Ovary (tissue), 9 donors: ENCODE results near the gene SLC25A36. TPM values are rescaled to one million over a fixed set of nuclear protein-coding genes. Genes with fewer than 3 reads are reported as not detected.
"Not testable (repeated sequence)": the region's sequence is repeated elsewhere in the genome, so short reads cannot be mapped to it uniquely, and the experiment has no call there.

Experiments
- DNase-seq, 5 donors: peaks; one replicate each; pipeline ENCODE4 v3.0.0-alpha.2; 2019 to 2020
- H3K27ac ChIP-seq, 2 donors: fragments of 200-600 bp; one replicate each; pipeline versions ENCODE4 v1.5.1 to v1.8.0; 2019 to 2022
- H3K27me3 ChIP-seq: fragments of 200-600 bp; one replicate; pipeline ENCODE4 v1.8.0; 2022
- H3K36me3 ChIP-seq: fragments of 200-600 bp; sonication (generic); one replicate; pipeline ENCODE4 v1.5.1; 2019
- H3K4me1 ChIP-seq: one replicate; pipeline ENCODE4 v1.8.1; 2013; ENCODE audit warnings: mild to moderate bottlenecking, moderate library complexity; ENCODE audit not compliant: insufficient read depth
- H3K4me3 ChIP-seq: fragments of 200-600 bp; sonication (generic); one replicate; pipeline ENCODE4 v1.5.1; 2017
- H3K9me3 ChIP-seq, 2 donors: fragments of 200-600 bp in 1 of 2; sonication (generic) in 1 of 2; one replicate each; pipeline versions ENCODE4 v1.5.1 to v1.8.1; 2013 to 2019; ENCODE audit warnings: mild to moderate bottlenecking in 1 of 2, moderate library complexity in 1 of 2
- EP300 ChIP-seq: sonication (generic); formaldehyde crosslinking; IDR thresholded peaks from one replicate; pipeline ENCODE4 v1.6.1; 2017; ENCODE audit warnings: antibody characterized with exemption
- POLR2A ChIP-seq: fragments of 450-650 bp; IDR thresholded peaks from one replicate; pipeline ENCODE4 v1.6.1; 2017; ENCODE audit warnings: antibody characterized with exemption, mild to moderate bottlenecking, moderate library complexity
- WGBS, 3 donors: extraction: QIAGEN DNeasy Blood & Tissue Kit in 1 of 3; methylation state at CpG; one replicate each; pipeline versions ENCODE4 v1.1.5 to v1.1.7; 2013 to 2017; 5-methylcytosine and 5-hydroxymethylcytosine counted together
- intact Hi-C, 4 donors: fragments of 100-400 bp; cut with DNase I; formaldehyde crosslinking; loops; one replicate each; pipeline versions ENCODE4 v1.11.0 to v1.15.1; 2022 to 2023
- polyA plus RNA-seq, 2 donors: library from polyadenylated mRNA; stranded (reverse); fragments of 200-250 nt in 1 of 2; fragments of 350-450 nt in 1 of 2; fragmentation: Illumina TruSeq in 1 of 2; extraction: RNeasy Lipid Tissue Mini Kit (QIAGEN cat#74804) in 1 of 2; gene quantifications; one replicate each; pipeline ENCODE4 v1.2.3, GENCODE V29; 2013 to 2014
- total RNA-seq, 7 donors: library from RNA; depleted of rRNA in 2 of 7; stranded (reverse); fragments of >200 nt in 2 of 7; fragmentation: NEBNext Ultra II Directional in 3 of 7; extraction: Animal tissue kit (Norgen Biotek cat#: 25700) in 3 of 7; gene quantifications; one replicate each; pipeline versions ENCODE4 v1.1.0 to v1.2.4, GENCODE V29; 2016 to 2023
- TF ChIP-seq, protein P1 (sequence below), 3 donors: fragments of 450-650 bp in 2 of 3; fragments of 200-600 bp in 1 of 3; IDR thresholded peaks; one replicate each; pipeline versions ENCODE4 v1.5.1 to v1.8.0; 2016 to 2022; ENCODE audit warnings: antibody characterized with exemption in 3 of 3, mild to moderate bottlenecking in 1 of 3
- donor health status: DM: no; HTN: no; CAD: no; lungs with moderate emphysema.
- donor health status: DM: no; HTN: no; CAD: no.
- donor health status: Bipolar disorder and iron deficiency.
- donor health status: DM: yes; HTN: yes; CAD: no.
- donor health status: DM: no; HTN: no; CAD: no.
- donor health status: DM: yes; HTN: yes; CAD: no.

The SLC25A36 gene
- total and polyA plus RNA-seq, 9 donors, result 34.7 to 99.3 (median 76.4) TPM

DNA sequence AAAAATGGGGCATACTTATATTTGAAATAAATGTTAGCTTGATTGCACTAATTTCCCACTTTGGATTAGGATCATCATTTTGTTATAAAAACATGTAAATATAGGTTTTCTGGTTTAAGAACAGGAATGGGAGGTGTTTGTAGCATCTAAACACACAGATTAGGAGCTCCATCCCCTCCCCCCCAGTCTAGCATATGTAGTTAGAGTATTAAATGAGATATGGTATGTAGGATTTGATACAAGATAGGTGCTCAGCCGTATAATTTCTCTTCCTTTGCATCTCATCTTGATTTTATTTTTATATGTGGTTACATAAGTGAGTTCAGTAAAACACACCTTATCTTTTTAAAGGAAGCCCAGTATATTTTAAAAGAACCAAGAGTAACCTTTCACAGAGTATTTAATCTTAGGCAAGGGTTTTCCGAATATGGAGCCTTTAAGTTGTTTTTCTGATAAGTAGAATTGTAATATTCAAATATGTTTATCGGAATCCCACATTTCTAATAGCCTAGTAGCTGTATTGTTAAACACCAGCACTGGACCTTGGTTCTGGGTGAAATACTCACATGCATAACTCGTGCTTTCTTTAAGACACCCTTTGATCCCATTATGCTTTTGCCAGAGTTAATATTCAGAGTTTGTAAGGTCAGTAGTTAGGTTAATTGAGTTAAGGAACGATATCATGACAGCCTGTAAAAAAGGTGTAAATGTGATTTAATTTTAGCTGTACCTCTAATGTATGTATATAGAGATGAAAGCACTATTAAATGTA is 2.3 kb downstream of the SLC25A36 start:
- intact Hi-C loops, result no loop called here
- Histone ChIP-seq H3K27me3 (no peaks in the 10 kb centered on the region), H3K27ac (no peak overlapping the region), H3K36me3 (no peaks in the 10 kb centered on the region), H3K4me3 (peak overlapping the region; percentile 78), H3K9me3 (no peaks in the 10 kb centered on the region), H3K4me1 (peaks cover 4% of the 10 kb centered on the region)
- TF ChIP-seq POLR2A, result no peak
- no peak for TF ChIP-seq EP300
- TF ChIP-seq, protein P1, sequence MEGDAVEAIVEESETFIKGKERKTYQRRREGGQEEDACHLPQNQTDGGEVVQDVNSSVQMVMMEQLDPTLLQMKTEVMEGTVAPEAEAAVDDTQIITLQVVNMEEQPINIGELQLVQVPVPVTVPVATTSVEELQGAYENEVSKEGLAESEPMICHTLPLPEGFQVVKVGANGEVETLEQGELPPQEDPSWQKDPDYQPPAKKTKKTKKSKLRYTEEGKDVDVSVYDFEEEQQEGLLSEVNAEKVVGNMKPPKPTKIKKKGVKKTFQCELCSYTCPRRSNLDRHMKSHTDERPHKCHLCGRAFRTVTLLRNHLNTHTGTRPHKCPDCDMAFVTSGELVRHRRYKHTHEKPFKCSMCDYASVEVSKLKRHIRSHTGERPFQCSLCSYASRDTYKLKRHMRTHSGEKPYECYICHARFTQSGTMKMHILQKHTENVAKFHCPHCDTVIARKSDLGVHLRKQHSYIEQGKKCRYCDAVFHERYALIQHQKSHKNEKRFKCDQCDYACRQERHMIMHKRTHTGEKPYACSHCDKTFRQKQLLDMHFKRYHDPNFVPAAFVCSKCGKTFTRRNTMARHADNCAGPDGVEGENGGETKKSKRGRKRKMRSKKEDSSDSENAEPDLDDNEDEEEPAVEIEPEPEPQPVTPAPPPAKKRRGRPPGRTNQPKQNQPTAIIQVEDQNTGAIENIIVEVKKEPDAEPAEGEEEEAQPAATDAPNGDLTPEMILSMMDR (IDR thresholded peaks at IDR 0.05), result no peak
- no peak for DNase-seq
- 56 to 70% (median 57%) methylated on average over 5 of the region's 5 CpGs for WGBS, 3 donors

DNA sequence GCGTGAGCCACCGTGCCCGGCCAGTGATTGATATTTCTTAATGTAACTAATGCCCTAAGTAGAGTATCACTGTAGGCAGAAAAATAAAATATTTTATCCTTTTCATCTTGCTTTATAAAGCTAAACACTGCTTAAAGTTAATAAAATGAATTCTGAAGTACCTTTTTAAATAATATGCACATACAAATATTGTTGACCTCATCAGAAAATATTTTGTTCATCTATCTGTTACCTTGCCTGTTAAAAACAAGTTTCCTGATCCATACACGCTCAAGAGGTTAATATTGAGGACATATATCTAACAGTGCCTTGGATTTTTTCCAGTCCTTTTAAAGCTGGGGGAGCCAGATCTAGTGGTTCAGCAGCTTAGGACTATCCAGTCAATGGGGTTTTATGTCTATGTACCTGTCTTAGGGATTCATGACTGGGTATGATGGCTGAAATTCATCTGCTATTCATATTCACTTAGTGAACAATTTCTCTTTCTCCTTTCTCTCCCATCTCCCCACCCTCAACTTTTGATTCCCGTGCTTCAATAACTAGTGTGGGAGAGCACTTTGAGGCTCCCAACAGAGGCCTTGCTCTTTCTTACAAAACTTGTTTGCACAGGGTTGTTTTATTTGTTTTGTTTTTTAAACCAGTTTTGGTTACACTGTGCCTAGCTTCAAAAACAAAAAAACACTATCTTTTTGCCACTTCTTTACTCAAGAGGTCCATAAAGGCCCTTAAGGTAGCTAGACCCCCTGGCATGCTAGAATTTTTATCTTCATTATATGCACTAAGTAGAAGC is 7.0 kb downstream of the SLC25A36 start:
- TF ChIP-seq EP300 (no peak), POLR2A (no peak)
- TF ChIP-seq, protein P1 (IDR thresholded peaks at IDR 0.05), result no peak
- Histone ChIP-seq H3K4me3 (no peak overlapping the region), H3K36me3 (no peaks in the 10 kb centered on the region), H3K4me1 (peaks cover 6% of the 10 kb centered on the region), H3K27me3 (no peaks in the 10 kb centered on the region), H3K27ac (no peak overlapping the region), H3K9me3 (no peaks in the 10 kb centered on the region)
- WGBS, 3 donors, result 93 to 95% (median 94%) methylated on average over 5 of the region's 5 CpGs
- intact Hi-C loops, result no loop called here
- DNase-seq, result no peak

- TF ChIP-seq POLR2A (no peak), EP300 (no peak)
- TF ChIP-seq, protein P1 (IDR thresholded peaks at IDR 0.05), result no peak
- H3K36me3 ChIP-seq, result no peaks in the 10 kb centered on the region
- no peak overlapping the region for H3K4me3 ChIP-seq
- 91 to 98% (median 92%) methylated on average over 1 of the region's 1 CpG for WGBS, 3 donors
- H3K4me1 ChIP-seq, result peaks cover 6% of the 10 kb centered on the region
- H3K27me3 ChIP-seq, result no peaks in the 10 kb centered on the region
- no peaks in the 10 kb centered on the region for H3K9me3 ChIP-seq
- H3K27ac ChIP-seq, result no peak overlapping the region
- intact Hi-C loops, result no loop called here
- no peak for DNase-seq
Observed at GRCh38 chr3:140950144-140950543, 8.5 kb downstream of the SLC25A36 start.

GRCh38 chr3:140950863-140951262 is 9.2 kb downstream of the SLC25A36 start:
- Histone ChIP-seq H3K36me3 (no peaks in the 10 kb centered on the region), H3K4me1 (peaks cover 5% of the 10 kb centered on the region), H3K9me3 (no peaks in the 10 kb centered on the region), H3K4me3 (no peak overlapping the region), H3K27ac (no peak overlapping the region), H3K27me3 (no peaks in the 10 kb centered on the region)
- TF ChIP-seq EP300, result no peak
- no peak for TF ChIP-seq POLR2A
- TF ChIP-seq, protein P1 (IDR thresholded peaks at IDR 0.05), result no peak
- 41 to 62% (median 61%) methylated on average over 2 of the region's 2 CpGs for WGBS, 3 donors
- intact Hi-C loops, result no loop called here
- no peak for DNase-seq

GRCh38 chr3:140951750-140952149 is 10.1 kb downstream of the SLC25A36 start:
- 91 to 93% (median 91%) methylated on average over 5 of the region's 5 CpGs for WGBS, 3 donors
- intact Hi-C loops, result not testable (repeated sequence)

More at GRCh38 chr3:140951750-140952149, 10.1 kb downstream of the SLC25A36 start:
- DNase-seq, H3K9me3 ChIP-seq, H3K27ac ChIP-seq, H3K4me3 ChIP-seq, H3K27me3 ChIP-seq, H3K4me1 ChIP-seq, H3K36me3 ChIP-seq: not testable (repeated sequence)
